ENCODE data around the gene EIF4E3. TPM values are rescaled to one million over a fixed set of nuclear protein-coding genes. Genes with fewer than 3 reads are reported as not detected.

Gene EIF4E3
- total and polyA plus RNA-seq, 2 of the 13 experiments (the other 11 are each of a cell fraction or from before 2014, with no cell fraction given): 0.07 to 0.15 TPM

GRCh38 chr3:71705681-71706080 lies 19.5 kb downstream of the EIF4E3 start:
- BruUV-seq (replicated peaks): no TSS peak
- Histone ChIP-seq H3K27ac (ENCODE audit: extremely low read length, insufficient read depth, low read length) (no peak overlapping the region), H3K9me3 (ENCODE audit: low read length) (no peaks in the 10 kb centered on the region), H3K9ac (ENCODE audit: insufficient read depth, low read depth, low read length) (no peak overlapping the region), H3K36me3 (replicated peaks in 1 of 2; ENCODE audit: control insufficient read depth in 1 of 2, insufficient read depth in 2 of 2, low read length in 2 of 2) (no peaks in the 10 kb centered on the region), H3K79me2 (ENCODE audit: insufficient read depth, low read length) (no peaks in the 10 kb centered on the region), H2AFZ (ENCODE audit: low read length) (no peak overlapping the region), H3K4me3 (replicated peaks in 1 of 3; ENCODE audit: insufficient read depth in 1 of 3, low read depth in 2 of 3, low read length in 3 of 3) (no peak overlapping the region), H3K4me2 (ENCODE audit: low read depth, low read length) (no peak overlapping the region), H3K4me1 (ENCODE audit: insufficient read depth, low read length) (peaks cover 8% of the 10 kb centered on the region; the same call in 1 of the 2 replicates), H3K27me3 (ENCODE audit: control insufficient read depth in 1 of 2, insufficient read depth in 2 of 2, low read length in 2 of 2) (no peaks in the 10 kb centered on the region; a peak in 1 of 5 replicates), H4K20me1 (ENCODE audit: insufficient read depth, low read length) (no peaks in the 10 kb centered on the region)
- intact Hi-C loops (cut with micrococcal nuclease; ENCODE audit: unreplicated experiment): no loop called here
- ATAC-seq: no peak
- in situ Hi-C loops (cut with HindIII; ENCODE audit: extremely low pct_ligation_motif_present, low pct_unique_long_range_greater_than_20kb): loop anchor here (25.0 kb wide), 2 partner anchors 1107 to 1382 kb away; no protein-coding TSS in a partner anchor
- FAIRE-seq: no peak
- no peak for DNase-seq (ENCODE audit: low spot score)
- TF ChIP-seq ZNF44 (CRISPR knock-in tag; IDR thresholded peaks at IDR 0.05) (no peak), MIER3 (CRISPR knock-in tag; IDR thresholded peaks at IDR 0.05; ENCODE audit: borderline replicate concordance) (no peak), ZNF530 (CRISPR knock-in tag; IDR thresholded peaks at IDR 0.05; ENCODE audit: low read depth) (no peak), ZKSCAN8 (CRISPR knock-in tag; IDR thresholded peaks at IDR 0.05; ENCODE audit: borderline replicate concordance) (no peak), MAFF (IDR thresholded peaks at IDR 0.05; ENCODE audit: low read depth, low read length) (no peak), ZNF143 (CRISPR knock-in tag; IDR thresholded peaks at IDR 0.05) (no peak), USF2 (IDR thresholded peaks at IDR 0.05; ENCODE audit: low read depth, low read length) (no peak), USF2 (CRISPR knock-in tag; IDR thresholded peaks at IDR 0.05; ENCODE audit: borderline replicate concordance) (no peak)
- TF ChIP-seq, protein P1, sequence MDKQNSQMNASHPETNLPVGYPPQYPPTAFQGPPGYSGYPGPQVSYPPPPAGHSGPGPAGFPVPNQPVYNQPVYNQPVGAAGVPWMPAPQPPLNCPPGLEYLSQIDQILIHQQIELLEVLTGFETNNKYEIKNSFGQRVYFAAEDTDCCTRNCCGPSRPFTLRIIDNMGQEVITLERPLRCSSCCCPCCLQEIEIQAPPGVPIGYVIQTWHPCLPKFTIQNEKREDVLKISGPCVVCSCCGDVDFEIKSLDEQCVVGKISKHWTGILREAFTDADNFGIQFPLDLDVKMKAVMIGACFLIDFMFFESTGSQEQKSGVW (CRISPR knock-in tag; IDR thresholded peaks at IDR 0.05; ENCODE audit: borderline replicate concordance): no peak
- 16% methylated on average over 5 of the region's 5 CpGs for WGBS (ENCODE audit: low lambda C conversion rate)
- ChIA-PET POLR2A (no interaction called here), CTCF (ENCODE audit: low intra/inter-chr PET ratio, low total read pairs) (no interaction called here)

Measured in HepG2 (cell line).